ENCODE data around the gene UNC13B. TPM values are rescaled to one million over a fixed set of nuclear protein-coding genes. Genes with fewer than 3 reads are reported as not detected.

The UNC13B gene
- total RNA-seq, 1 experiment from 2014 or later: 48.2 TPM

GRCh38 chr9:35258660-35259474 lies 97.1 kb downstream of the UNC13B start:
- no peak overlapping the region for H2BK20ac ChIP-seq (ENCODE audit: low read depth, low read length, poor library complexity, severe bottlenecking)
- peaks cover 3% of the 10 kb centered on the region; the same call in 1 of the 2 replicates for H3K4me1 ChIP-seq (ENCODE audit: insufficient read depth, low read length)
- Mint-ChIP-seq H3K36me3 (ENCODE audit: insufficient read depth in 1 of 3, low read depth in 3 of 3) (no peaks in the 10 kb centered on the region), H3K27me3 (ENCODE audit: low read depth) (no peaks in the 10 kb centered on the region), H3K4me1 (peaks cover 7% of the 10 kb centered on the region in 2 experiments; a peak in 3 of 4 replicates), H3K4me3 (no peak overlapping the region), H3K9me3 (no peaks in the 10 kb centered on the region), H3K27ac (no peak overlapping the region)
- no peak overlapping the region for H3T11ph ChIP-seq (ENCODE audit: low read length)
- H3K27me3 ChIP-seq (ENCODE audit: insufficient read depth, low read length): no peaks in the 10 kb centered on the region
- H2BK120ac ChIP-seq (ENCODE audit: low read depth, low read length, poor library complexity, severe bottlenecking): no peak overlapping the region
- H2BK5ac ChIP-seq (ENCODE audit: insufficient read length, low read length): no peak overlapping the region
- H3K23ac ChIP-seq (ENCODE audit: insufficient read length, low read depth, low read length): no peak overlapping the region
- no peaks in the 10 kb centered on the region for H3K79me1 ChIP-seq (ENCODE audit: insufficient read depth, low read depth, low read length, poor library complexity, severe bottlenecking)
- no peak overlapping the region for H3K18ac ChIP-seq (ENCODE audit: insufficient read length, low read depth, low read length)
- peak; percentile 52 for DNase-seq
- H4K91ac ChIP-seq (ENCODE audit: insufficient read length, low read depth, low read length): no peak overlapping the region
- no peak overlapping the region for H4K5ac ChIP-seq (ENCODE audit: insufficient read length, low read depth, low read length)
- H3K79me2 ChIP-seq (ENCODE audit: insufficient read depth, low read length): no peaks in the 10 kb centered on the region
- peak; percentile 79 for TF ChIP-seq CTCF (conservative IDR thresholded peaks at IDR 0.05)
- no peak overlapping the region for H3K27ac ChIP-seq (ENCODE audit: insufficient read length, low read depth, low read length)
- H3K9ac ChIP-seq (ENCODE audit: extremely low read depth, insufficient read length, low read length): no peak overlapping the region
- H3K4ac ChIP-seq (ENCODE audit: low read depth, low read length): no peak overlapping the region
- no peak overlapping the region for H3K14ac ChIP-seq (ENCODE audit: insufficient read depth, low read length)
- no peak overlapping the region for H2BK12ac ChIP-seq (ENCODE audit: insufficient read length, low read depth, low read length)
- H4K20me1 ChIP-seq (ENCODE audit: control insufficient read depth, insufficient read depth, insufficient read length): no peaks in the 10 kb centered on the region
- no peaks in the 10 kb centered on the region for H3K9me3 ChIP-seq (ENCODE audit: control insufficient read depth, low read depth, low read length)
- H2AFZ ChIP-seq (ENCODE audit: low read length): no peak overlapping the region
- WGBS (ENCODE audit: extremely low coverage, insufficient read length, low lambda C conversion rate): no CpG with 5 or more reads among the region's 5 CpGs
- H3K4me2 ChIP-seq (ENCODE audit: insufficient read depth, insufficient read length, low read length): no peak overlapping the region
- H2BK15ac ChIP-seq (ENCODE audit: low read depth, low read length): no peak overlapping the region
- no peak overlapping the region for H4K8ac ChIP-seq (replicated peaks; ENCODE audit: insufficient read length, low read depth, low read length)
- H2AK5ac ChIP-seq (ENCODE audit: insufficient read length, low read length): no peak overlapping the region
- no peak overlapping the region for H3K56ac ChIP-seq (ENCODE audit: insufficient read length, low read depth, low read length)
- no peaks in the 10 kb centered on the region for H3K23me2 ChIP-seq (ENCODE audit: insufficient read length, low read depth, low read length, poor library complexity, severe bottlenecking)
